ENCODE measurements around the gene FOXP1.
A peak's percentile ranks its signal among the peaks of the same experiment; 100 is the strongest.

FOXP1 gene

GRCh38 chr3:71121429-71122167 is 461.9 kb downstream of the FOXP1 start:
- peaks cover 82% of the 10 kb centered on the region for H3K36me3 Mint-ChIP-seq (ENCODE audit: low read depth)
- peak overlapping the region; percentile 89 for H3K27ac Mint-ChIP-seq
- no peak overlapping the region for H3K4me3 Mint-ChIP-seq

GRCh38 chr3:71120012-71120411 is 463.5 kb downstream of the FOXP1 start:
- peaks cover 91% of the 10 kb centered on the region for H3K4me1 Mint-ChIP-seq (ENCODE audit: low read depth)
- H3K9me3 Mint-ChIP-seq = no peaks in the 10 kb centered on the region
- H3K4me3 Mint-ChIP-seq = peak overlapping the region; percentile 8
- no peaks in the 10 kb centered on the region for H3K27me3 Mint-ChIP-seq
- peaks cover 83% of the 10 kb centered on the region for H3K36me3 Mint-ChIP-seq (ENCODE audit: low read depth)
- peak overlapping the region; percentile 91 for H3K27ac Mint-ChIP-seq

More at GRCh38 chr3:71121429-71122167, 461.9 kb downstream of the FOXP1 start:
- Mint-ChIP-seq H3K27me3 (no peaks in the 10 kb centered on the region), H3K9me3 (no peaks in the 10 kb centered on the region), H3K4me1 (ENCODE audit: low read depth) (peaks cover 94% of the 10 kb centered on the region)

GRCh38 chr3:71119171-71119570 is 464.4 kb downstream of the FOXP1 start:
- Mint-ChIP-seq H3K27ac (peak overlapping the region; percentile 91), H3K4me3 (peak overlapping the region; percentile 21), H3K4me1 (ENCODE audit: low read depth) (peaks cover 92% of the 10 kb centered on the region), H3K27me3 (no peaks in the 10 kb centered on the region), H3K36me3 (ENCODE audit: low read depth) (peaks cover 85% of the 10 kb centered on the region), H3K9me3 (no peaks in the 10 kb centered on the region)

- Mint-ChIP-seq H3K9me3 (no peaks in the 10 kb centered on the region), H3K27me3 (no peaks in the 10 kb centered on the region), H3K27ac (peak overlapping the region; percentile 86), H3K4me3 (no peak overlapping the region), H3K4me1 (ENCODE audit: low read depth) (peaks cover 94% of the 10 kb centered on the region), H3K36me3 (ENCODE audit: low read depth) (peaks cover 85% of the 10 kb centered on the region)
Measured at GRCh38 chr3:71118436-71118835, 465.1 kb downstream of the FOXP1 start.

GRCh38 chr3:71117572-71118247 is 465.8 kb downstream of the FOXP1 start:
- no peaks in the 10 kb centered on the region for H3K27me3 Mint-ChIP-seq
- peaks cover 93% of the 10 kb centered on the region for H3K4me1 Mint-ChIP-seq (ENCODE audit: low read depth)
- peaks cover 84% of the 10 kb centered on the region for H3K36me3 Mint-ChIP-seq (ENCODE audit: low read depth)
- peak overlapping the region; percentile 18 for H3K4me3 Mint-ChIP-seq
- H3K27ac Mint-ChIP-seq = peak overlapping the region; percentile 86
- H3K9me3 Mint-ChIP-seq = no peaks in the 10 kb centered on the region

- H3K4me3 Mint-ChIP-seq = no peak overlapping the region
- no peaks in the 10 kb centered on the region for H3K27me3 Mint-ChIP-seq
- no peaks in the 10 kb centered on the region for H3K9me3 Mint-ChIP-seq
- H3K36me3 Mint-ChIP-seq (ENCODE audit: low read depth) = peaks cover 86% of the 10 kb centered on the region
- H3K27ac Mint-ChIP-seq = no peak overlapping the region
- peaks cover 93% of the 10 kb centered on the region for H3K4me1 Mint-ChIP-seq (ENCODE audit: low read depth)
Measured at GRCh38 chr3:71114610-71115009, 468.9 kb downstream of the FOXP1 start.

- H3K27me3 Mint-ChIP-seq = no peaks in the 10 kb centered on the region
- peaks cover 89% of the 10 kb centered on the region for H3K36me3 Mint-ChIP-seq (ENCODE audit: low read depth)
- H3K9me3 Mint-ChIP-seq = no peaks in the 10 kb centered on the region
- no peak overlapping the region for H3K4me3 Mint-ChIP-seq
- H3K4me1 Mint-ChIP-seq (ENCODE audit: low read depth) = peaks cover 93% of the 10 kb centered on the region
- H3K27ac Mint-ChIP-seq = peak overlapping the region; percentile 85
Measured at GRCh38 chr3:71112576-71112975, 471.0 kb downstream of the FOXP1 start.

GRCh38 chr3:71111784-71112440 is 471.6 kb downstream of the FOXP1 start:
- Mint-ChIP-seq H3K36me3 (ENCODE audit: low read depth) (peaks cover 86% of the 10 kb centered on the region), H3K27ac (peak overlapping the region; percentile 85)

GRCh38 chr3:71110385-71111222 is 472.9 kb downstream of the FOXP1 start:
- Mint-ChIP-seq H3K4me3 (no peak overlapping the region), H3K27ac (peak overlapping the region; percentile 94), H3K36me3 (ENCODE audit: low read depth) (peaks cover 86% of the 10 kb centered on the region), H3K9me3 (no peaks in the 10 kb centered on the region), H3K4me1 (ENCODE audit: low read depth) (peaks cover 93% of the 10 kb centered on the region), H3K27me3 (no peaks in the 10 kb centered on the region)

More at GRCh38 chr3:71111784-71112440, 471.6 kb downstream of the FOXP1 start:
- H3K4me3 Mint-ChIP-seq = peak overlapping the region; percentile 45
- H3K4me1 Mint-ChIP-seq (ENCODE audit: low read depth) = peaks cover 93% of the 10 kb centered on the region
- no peaks in the 10 kb centered on the region for H3K9me3 Mint-ChIP-seq
- H3K27me3 Mint-ChIP-seq = no peaks in the 10 kb centered on the region

GRCh38 chr3:71109977-71110285 is 473.6 kb downstream of the FOXP1 start:
- no peaks in the 10 kb centered on the region for H3K27me3 Mint-ChIP-seq
- H3K4me3 Mint-ChIP-seq = peak overlapping the region; percentile 62
- peaks cover 90% of the 10 kb centered on the region for H3K36me3 Mint-ChIP-seq (ENCODE audit: low read depth)
- peaks cover 97% of the 10 kb centered on the region for H3K4me1 Mint-ChIP-seq (ENCODE audit: low read depth)
- H3K9me3 Mint-ChIP-seq = no peaks in the 10 kb centered on the region
- H3K27ac Mint-ChIP-seq = peak overlapping the region; percentile 94

- Mint-ChIP-seq H3K36me3 (ENCODE audit: low read depth) (peaks cover 89% of the 10 kb centered on the region), H3K27ac (peak overlapping the region; percentile 94), H3K9me3 (no peaks in the 10 kb centered on the region), H3K27me3 (no peaks in the 10 kb centered on the region), H3K4me3 (peak overlapping the region; percentile 62), H3K4me1 (ENCODE audit: low read depth) (peaks cover 97% of the 10 kb centered on the region)
Measured at GRCh38 chr3:71109241-71109976, 474.1 kb downstream of the FOXP1 start.

- H3K27me3 Mint-ChIP-seq = no peaks in the 10 kb centered on the region
- H3K4me3 Mint-ChIP-seq = peak overlapping the region; percentile 49
- H3K9me3 Mint-ChIP-seq = no peaks in the 10 kb centered on the region
- peak overlapping the region; percentile 94 for H3K27ac Mint-ChIP-seq
- peaks cover 99% of the 10 kb centered on the region for H3K4me1 Mint-ChIP-seq (ENCODE audit: low read depth)
- H3K36me3 Mint-ChIP-seq (ENCODE audit: low read depth) = peaks cover 93% of the 10 kb centered on the region
Measured at GRCh38 chr3:71107926-71108325, 475.6 kb downstream of the FOXP1 start.

GRCh38 chr3:71104976-71105375 is 478.6 kb downstream of the FOXP1 start:
- Mint-ChIP-seq H3K4me3 (peak overlapping the region; percentile 47), H3K4me1 (ENCODE audit: low read depth) (peaks cover 97% of the 10 kb centered on the region), H3K27ac (peak overlapping the region; percentile 98), H3K9me3 (no peaks in the 10 kb centered on the region), H3K27me3 (no peaks in the 10 kb centered on the region), H3K36me3 (ENCODE audit: low read depth) (peaks cover 89% of the 10 kb centered on the region)

- no peaks in the 10 kb centered on the region for H3K27me3 Mint-ChIP-seq
- H3K27ac Mint-ChIP-seq = peak overlapping the region; percentile 98
- no peaks in the 10 kb centered on the region for H3K9me3 Mint-ChIP-seq
- peaks cover 89% of the 10 kb centered on the region for H3K36me3 Mint-ChIP-seq (ENCODE audit: low read depth)
- peaks cover 97% of the 10 kb centered on the region for H3K4me1 Mint-ChIP-seq (ENCODE audit: low read depth)
- peak overlapping the region; percentile 47 for H3K4me3 Mint-ChIP-seq
Measured at GRCh38 chr3:71104556-71104955, 479.0 kb downstream of the FOXP1 start.
